Measurements from ENCODE around the gene ACSF3.

ACSF3 gene

GRCh38 chr16:89093602-89094251 lies at the start of gene ACSF3:
Gene ACSF3 (plus strand): TSS chr16:89093852. CDS start chr16:89100682, 6,830 bp downstream.
- DNase-seq = no peak

GRCh38 chr16:89044418-89045180 lies 49.1 kb upstream of the ACSF3 start:
- DNase-seq = no peak

- no peak for DNase-seq
Observed at GRCh38 chr16:89045181-89045815, 48.4 kb upstream of the ACSF3 start.

- DNase-seq = no peak
Observed at GRCh38 chr16:89045881-89046280, 47.8 kb upstream of the ACSF3 start.

- DNase-seq = no peak
Observed at GRCh38 chr16:89046491-89046890, 47.2 kb upstream of the ACSF3 start.

GRCh38 chr16:89047331-89048089 lies 46.1 kb upstream of the ACSF3 start:
- no peak for DNase-seq

- no peak for DNase-seq
Observed at GRCh38 chr16:89048090-89048725, 45.4 kb upstream of the ACSF3 start.

GRCh38 chr16:89048871-89049422 lies 44.7 kb upstream of the ACSF3 start:
- DNase-seq = no peak

- no peak for DNase-seq
Observed at GRCh38 chr16:89049484-89050118, 44.1 kb upstream of the ACSF3 start.

GRCh38 chr16:89050119-89050867 lies 43.4 kb upstream of the ACSF3 start:
- no peak for DNase-seq

- DNase-seq = no peak
Observed at GRCh38 chr16:89050868-89051311, 42.8 kb upstream of the ACSF3 start.

- DNase-seq = no peak
Observed at GRCh38 chr16:89051521-89052166, 42.0 kb upstream of the ACSF3 start.

- no peak for DNase-seq
Observed at GRCh38 chr16:89052191-89052889, 41.3 kb upstream of the ACSF3 start.

GRCh38 chr16:89052890-89053724 lies 40.5 kb upstream of the ACSF3 start:
- DNase-seq = no peak

GRCh38 chr16:89053725-89054029 lies 40.0 kb upstream of the ACSF3 start:
- DNase-seq = no peak

- no peak for DNase-seq
Observed at GRCh38 chr16:89054261-89054661, 39.4 kb upstream of the ACSF3 start.

- DNase-seq = no peak
Observed at GRCh38 chr16:89054714-89055113, 38.9 kb upstream of the ACSF3 start.

GRCh38 chr16:89055313-89055712 lies 38.3 kb upstream of the ACSF3 start:
- no peak for DNase-seq
